CD1c-positive myeloid dendritic cell (primary cell): ENCODE results near the gene MTRF1.

ENCODE experiments used
- DNase-seq: peaks from one replicate; pipeline ENCODE4 v3.0.0-alpha.2; 2016; ENCODE audit errors: extremely low spot score

Gene MTRF1

DNA sequence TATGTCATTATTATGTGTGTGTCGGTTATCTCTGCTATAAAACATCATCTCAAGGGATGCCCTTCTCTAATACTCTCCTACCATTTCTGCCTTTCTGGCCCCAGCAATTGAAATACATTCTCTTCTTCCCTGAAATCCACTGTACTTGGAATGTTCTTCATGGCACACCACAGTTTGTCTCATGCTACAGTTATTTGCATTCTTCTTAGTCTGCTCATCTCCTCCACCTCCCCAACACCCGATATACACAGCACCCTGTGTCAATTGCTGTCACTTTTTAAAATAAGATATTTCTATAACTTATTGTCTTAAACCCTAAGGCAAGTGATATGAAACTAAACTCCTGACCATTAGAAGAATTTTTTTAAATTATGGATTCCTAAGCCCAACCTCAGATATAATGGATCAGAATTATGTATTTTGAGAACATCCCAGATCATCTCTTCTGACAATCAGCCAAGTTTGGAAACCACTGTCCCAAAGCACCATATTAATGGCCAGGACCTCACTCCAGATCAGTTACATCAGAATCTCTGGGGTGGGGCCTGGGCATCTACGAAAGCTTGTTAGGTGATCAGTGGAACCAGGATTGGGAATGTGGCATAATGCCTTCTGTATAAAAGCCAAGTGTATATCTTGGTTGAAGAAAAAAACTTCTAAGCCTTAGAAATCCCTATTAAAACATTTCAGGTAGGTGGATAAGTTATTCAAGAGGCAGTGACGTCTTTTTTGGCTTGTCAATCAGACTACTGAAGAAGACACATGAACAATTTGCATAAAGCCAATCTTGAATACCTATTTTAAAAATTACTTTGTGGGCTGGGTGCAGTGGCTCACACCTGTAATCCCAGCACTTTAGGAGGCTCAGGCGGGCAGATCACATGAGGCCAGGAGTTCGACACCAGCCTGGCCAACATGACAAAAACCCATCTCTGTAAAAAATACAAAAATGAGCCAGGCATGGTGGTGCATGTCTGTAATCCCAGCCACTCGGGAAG, 39.0 kb downstream of the MTRF1 start:
- no peak for DNase-seq

DNA sequence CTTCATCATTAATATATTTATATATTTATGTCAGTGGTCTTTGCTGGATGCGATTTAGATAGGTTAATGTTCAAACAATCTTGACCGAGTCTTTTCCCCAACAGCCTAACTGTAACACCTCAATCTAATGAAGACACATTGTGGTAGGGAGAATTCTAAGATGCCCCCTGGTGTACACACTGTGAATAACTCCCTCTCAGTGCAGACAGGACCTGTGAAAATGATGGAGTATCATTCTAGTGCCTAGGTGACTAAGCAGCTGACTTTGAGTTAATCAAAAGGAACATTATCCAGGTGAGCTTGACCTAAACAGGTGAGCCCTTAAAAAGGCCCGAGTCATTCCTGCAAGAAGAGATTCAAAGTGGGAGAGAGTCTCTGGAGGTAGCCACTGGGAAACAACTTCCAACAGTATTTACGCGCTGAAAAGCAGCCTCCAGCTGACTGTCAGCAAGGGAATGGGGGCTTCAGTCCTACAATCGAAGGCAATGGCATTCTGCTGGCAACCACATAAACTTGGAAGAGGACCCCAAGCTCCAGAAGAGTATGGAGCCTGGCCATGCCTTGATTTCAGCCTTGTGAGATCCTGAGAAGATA, 41.0 kb downstream of the MTRF1 start:
- DNase-seq, result peak; percentile 55

DNA sequence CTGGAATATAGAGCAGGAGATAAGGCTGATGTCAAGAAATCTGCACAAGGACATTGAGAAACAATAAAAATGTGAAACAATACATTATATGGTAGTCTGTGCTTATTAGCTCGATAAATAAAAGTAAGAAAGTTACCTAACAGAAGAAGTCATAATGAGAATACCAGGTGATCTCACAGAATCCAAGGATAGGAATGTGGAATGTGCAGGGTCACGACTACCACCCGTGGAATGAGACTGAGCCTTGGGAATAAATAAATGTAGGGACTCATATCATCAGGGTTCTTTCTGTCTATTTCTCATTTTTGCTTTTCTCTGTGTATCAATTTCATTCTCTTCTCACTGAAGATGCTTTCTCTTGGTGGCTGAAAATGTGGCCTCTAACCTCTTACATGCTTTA, 43.0 kb downstream of the MTRF1 start:
- DNase-seq, result no peak

DNA sequence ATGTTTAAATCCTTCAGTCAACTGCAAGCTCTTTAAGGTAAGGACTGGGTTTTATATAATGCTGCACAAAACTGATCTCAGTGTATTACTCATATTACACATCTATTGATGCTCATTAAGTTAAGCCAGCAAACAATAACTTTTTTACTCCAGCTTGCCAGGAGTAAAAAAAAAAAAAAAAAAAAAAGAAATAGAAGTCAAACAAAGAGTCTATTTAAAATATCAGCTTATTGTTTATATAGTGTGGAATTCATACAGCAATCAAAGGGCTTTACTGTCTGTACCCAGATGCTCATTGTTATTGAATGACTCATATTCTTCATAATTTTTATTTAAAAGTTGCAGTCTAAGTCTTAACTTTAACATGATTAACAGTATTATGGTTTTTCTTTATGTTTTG, 47.2 kb downstream of the MTRF1 start:
- DNase-seq, result no peak

DNA sequence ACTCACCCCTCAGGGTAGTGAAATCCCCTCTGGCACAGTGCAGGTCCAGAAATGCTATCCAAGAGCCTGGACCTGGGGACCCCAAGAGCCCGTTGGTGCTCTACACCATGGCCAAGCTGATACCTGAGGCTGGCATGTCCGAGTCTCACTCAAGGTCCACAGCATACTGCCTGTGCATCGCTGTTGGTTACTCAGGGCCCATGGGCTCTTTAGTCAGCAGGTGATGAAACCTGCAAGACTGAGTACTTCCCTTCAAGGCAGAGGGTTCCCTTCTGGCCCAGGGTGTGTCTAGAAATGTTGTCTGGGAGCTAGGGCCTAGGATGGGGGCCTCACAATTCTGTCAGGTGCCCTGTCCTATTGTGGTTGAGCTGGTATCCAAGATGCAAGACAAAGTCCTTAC, 49.5 kb downstream of the MTRF1 start:
- no peak for DNase-seq

DNA sequence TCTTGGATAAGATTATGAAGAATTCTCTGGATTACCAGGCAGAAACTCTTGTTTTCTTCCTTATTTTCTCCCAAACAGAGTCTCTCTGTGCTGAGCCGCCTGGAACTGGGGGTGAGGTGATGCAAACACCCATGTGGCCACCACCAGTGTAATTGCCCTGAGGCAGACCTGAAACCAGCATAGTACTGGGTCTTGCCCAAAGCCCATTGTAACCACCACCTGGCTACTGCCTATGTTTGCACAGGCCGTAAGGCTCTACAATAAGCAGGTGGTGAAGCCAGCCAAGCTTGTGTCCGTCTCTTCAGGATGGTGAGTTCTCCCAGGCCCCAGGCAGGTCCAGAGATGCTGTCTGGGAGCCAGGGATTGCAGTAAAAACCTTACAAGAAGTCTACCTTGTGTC, 50.1 kb downstream of the MTRF1 start:
- no peak for DNase-seq

DNA sequence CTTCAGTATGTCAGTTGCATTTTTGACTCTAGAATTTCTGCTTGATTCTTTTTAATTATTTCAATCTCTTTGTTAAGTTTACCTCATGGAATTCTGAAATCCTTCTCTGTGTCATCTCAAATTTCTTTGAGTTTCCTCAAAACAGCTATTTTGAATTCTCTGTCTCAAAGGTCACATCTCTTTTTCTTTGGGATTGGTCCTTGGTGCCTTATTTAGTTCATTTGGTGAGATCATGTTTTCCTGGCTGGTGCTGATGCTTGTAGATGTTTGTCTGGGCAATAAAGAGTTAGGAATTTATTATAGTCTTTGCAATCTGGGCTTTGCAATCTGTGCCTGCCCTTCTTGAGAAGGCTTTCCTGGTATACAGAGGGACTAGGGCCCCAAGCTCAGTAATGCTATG, 50.5 kb downstream of the MTRF1 start:
- no peak for DNase-seq

DNA sequence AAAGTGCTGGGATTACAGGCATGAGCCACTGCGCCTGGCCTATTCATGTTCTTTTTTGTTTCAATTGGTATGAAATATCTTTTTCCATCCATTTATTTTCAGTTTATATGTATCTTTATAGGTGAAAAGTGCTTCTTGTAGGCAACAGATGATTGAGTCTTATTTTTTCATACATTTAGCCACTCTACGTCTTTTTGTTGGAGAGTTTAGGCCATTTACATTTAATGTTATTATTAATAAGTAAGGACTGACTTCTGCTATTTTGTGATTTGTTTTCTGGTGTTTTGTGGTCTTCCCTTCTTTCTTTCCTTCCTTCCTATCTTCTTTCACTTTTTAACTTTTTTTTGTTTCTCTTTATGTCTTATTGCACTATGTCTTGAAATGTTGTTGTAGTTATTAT, 52.3 kb downstream of the MTRF1 start:
- DNase-seq, result no peak

DNA sequence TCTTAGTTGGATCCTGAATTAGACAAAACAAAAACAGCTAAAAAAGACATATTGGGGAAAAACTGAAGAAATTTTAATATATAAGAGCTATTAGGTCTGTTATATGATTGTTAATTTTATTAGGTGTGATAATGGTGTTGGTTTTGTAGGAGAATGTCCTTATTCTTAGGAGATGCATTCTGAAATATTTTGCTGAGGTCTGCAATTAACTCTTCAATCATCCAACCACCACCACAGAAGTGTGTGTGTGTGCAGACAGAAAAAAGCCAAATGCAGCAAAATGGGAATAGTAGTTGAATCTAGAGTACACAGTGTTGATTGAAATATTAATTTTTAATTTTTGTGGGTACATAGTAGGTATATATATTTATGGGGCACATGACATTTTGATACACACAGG, 56.9 kb downstream of the MTRF1 start:
- no peak for DNase-seq

DNA sequence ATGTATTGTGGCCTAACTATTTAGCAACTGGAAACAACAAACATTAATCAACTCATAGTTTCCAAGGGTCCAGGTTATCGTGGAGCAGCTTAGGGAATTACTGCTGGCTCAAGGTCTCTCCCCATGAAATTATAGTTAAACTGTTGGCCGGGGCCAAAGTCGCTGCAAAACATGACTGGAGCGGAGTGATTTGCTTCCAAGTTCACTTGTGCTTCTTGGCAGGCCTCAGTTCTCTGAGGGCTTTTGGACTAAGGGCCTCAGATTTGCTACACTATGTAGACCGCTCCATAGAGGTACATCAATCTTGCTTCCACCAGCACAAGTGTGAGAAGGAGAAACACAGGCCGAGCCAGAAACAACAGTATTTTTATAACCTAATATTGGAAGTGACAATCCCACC, 59.6 kb downstream of the MTRF1 start:
- DNase-seq, result no peak

DNA sequence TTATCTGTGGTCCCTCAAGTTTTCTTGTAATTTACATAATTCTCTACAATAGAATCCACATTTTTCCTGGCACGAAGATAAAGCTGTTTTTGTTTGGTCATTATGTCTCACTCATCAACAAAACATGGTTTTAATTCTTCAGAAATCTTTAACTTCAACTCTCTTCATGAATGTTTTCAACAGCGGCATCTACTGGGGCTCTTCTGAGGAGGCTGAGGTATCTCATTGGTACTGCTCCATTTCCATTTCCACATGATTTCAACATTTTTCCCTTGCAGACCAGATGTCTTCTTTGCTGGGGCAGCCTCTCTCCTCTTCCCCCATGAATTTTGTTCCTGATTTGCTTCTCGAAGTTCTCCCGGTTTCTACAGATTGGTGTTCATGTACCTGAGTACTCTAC, 63.2 kb downstream of the MTRF1 start:
- no peak for DNase-seq

DNA sequence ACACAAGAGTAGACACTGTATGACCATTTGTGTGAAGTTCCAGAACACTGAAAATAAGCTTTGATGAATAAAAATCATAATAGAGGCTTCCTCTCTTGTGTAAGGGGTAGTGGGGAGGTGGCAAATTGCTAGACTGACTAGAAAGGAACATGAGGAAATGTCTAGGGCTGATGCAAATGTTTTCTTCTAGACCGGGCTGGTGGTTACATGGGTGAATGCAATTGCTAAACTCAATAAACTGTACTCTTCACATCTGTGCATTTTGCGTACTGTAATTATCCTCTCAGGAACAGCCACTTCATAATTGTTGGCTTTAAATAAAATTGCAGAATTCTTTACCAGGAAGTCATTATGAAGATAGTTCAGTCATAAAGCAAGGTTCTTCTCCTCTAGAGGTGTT, 63.9 kb downstream of the MTRF1 start:
- DNase-seq, result no peak

DNA sequence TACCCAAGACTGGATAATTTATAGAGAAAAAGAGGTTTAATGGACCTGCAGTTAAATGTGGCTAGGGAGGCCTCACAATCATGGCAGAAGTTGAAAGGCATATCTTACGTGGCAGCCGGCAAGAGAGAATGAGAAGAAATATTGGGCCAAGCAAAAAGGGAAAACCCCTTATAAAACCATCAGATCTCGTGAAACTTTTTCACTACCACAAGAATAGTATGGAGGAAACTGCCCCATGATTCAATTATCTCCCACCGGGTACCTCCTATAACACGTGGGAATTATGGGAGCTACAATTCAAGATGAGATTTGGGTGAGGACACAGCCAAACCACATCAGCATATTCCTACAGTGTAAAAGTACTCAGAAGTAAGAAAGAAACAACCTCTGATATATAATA, 64.3 kb downstream of the MTRF1 start:
- DNase-seq, result no peak

DNA sequence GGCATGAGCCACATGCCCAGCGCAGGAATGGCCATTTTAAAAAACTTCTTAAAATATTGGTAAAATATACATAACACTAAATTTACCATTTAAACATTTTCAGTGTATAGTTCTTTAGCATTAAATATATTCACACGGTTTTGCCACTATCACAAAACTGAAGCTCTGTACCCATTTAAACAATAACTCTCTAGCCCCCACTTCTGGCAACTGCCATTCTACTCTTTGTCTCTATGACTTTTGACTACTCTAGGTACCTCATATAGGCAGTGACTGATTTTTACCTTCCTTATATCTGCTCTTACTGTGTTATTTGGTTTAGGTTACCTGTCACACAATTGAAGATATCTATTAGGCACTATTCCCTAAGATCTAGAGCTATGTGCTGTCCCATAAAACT, 66.8 kb downstream of the MTRF1 start:
- DNase-seq, result no peak

DNA sequence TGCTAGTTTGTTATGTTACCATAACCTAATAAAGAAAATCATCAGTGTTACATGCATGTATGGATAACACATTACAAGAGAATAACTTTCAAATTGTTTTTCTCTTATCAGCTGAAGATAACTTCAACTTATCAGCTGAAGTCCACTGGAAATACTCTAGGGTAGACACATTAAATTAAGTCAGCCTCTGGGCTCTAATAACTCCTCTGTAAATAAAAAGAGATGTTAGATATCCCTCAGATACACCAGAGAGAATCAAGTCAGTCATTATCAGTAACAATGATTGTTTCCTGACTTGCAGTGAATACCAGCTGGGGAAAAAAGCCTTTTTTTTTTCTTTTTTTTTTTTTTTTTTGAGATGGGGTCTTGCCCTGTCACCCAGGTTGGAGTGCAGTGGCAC, 67.4 kb downstream of the MTRF1 start:
- no peak for DNase-seq

DNA sequence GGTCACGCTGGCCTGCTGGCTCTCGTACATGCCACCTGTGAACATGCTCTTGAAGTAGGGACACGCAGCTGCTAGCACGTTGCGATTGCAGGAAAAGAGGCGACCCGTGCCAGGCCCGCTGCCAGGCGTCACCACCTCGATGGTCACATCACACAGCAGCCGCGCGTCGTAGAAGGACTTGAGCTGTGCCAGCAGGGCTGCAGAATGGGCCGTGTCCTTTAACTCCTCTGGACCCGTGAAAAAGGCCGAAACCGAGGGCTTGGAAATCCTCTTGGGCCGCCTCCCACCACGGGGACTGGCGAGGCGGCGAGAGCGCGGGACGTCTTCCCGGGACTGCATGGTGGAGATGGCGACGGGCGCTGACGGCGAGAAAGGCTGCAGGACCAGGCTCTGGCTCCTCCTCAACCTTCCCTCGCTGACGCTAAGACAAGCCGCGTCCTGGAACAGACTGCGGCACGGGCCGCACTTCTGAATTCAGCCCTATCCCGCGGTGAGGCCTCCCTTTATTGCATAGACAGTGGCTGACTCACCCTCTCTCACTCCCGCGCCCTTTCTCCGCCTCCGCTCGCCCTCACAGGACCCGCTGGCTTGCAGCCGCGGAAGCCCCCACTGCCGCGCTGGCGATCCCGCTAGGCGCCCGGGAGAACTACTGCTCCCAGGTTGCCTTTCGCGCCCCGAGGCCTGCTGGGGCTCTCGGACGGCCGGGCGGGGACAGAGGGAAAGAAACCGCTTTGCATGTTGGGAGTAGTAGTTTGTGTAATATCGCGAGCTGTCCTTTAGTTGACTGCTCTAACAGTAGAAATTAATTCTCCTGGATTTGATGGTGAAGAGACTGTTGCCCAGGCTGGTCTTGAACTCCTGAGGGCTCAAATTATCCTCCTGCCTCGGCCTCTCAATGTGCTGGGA, 69.2 kb downstream of the MTRF1 start, which contains the start of gene KBTBD7:
Gene KBTBD7 (minus strand): TSS at position 651 of the 906 bp plus-strand sequence. CDS start 312 bp downstream, at position 339.
- DNase-seq, result peak; percentile 94

DNA sequence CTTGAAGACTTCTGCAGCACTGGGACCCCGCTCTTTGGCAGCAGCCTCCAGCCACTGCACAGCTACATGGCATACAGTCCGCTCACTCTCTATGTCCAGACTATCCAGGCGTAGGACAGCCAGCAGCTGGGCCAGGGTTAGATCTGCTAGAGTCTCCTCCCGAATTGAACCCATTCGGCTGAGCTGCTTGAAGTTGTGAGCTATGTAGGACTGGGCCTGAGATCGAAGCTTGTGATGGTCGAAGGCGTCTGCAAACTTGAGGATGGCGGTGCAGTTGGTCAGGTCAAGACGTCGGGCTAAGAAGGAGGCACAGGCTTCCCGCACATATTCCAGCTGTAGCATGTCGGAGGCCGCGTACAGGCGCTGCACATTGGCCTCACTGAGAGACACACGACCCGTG, 69.9 kb downstream of the MTRF1 start:
- no peak for DNase-seq

DNA sequence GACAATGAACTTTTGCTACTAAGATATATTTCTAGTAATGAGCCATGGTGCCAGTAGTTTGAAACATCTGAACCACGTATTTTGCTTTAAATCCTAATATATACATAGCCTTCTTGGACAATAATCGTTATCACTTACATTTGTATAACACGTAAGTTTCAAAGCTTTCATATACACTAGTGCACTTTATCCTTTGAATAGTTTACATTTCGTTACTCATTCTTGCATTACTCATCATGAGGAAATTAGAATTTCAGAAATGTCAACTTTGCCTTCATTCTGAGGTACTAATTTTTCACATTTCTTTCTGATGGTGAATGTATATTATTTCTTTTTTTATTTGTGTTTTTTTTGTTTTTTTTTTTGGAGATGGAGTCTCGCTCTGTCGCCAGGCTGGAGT, 74.8 kb downstream of the MTRF1 start:
- no peak for DNase-seq

DNA sequence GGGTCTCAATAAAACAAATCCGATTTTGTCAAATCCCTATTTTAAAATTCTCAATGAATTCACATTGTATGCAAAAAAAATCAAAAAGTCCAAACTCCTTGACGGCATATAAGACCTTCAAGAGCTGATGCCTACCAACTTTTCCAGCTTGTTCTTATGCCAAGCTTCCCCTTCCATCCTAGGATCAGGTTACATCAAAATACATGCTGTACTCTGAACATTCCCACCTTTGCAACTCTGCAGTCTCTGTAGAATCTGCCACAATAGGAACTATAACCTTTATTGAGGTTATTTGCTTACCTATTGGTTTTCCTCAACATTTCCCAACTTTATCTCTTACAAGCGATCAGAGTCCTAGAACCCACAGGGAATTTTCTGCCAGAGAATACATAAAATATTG, 76.9 kb downstream of the MTRF1 start:
- no peak for DNase-seq

DNA sequence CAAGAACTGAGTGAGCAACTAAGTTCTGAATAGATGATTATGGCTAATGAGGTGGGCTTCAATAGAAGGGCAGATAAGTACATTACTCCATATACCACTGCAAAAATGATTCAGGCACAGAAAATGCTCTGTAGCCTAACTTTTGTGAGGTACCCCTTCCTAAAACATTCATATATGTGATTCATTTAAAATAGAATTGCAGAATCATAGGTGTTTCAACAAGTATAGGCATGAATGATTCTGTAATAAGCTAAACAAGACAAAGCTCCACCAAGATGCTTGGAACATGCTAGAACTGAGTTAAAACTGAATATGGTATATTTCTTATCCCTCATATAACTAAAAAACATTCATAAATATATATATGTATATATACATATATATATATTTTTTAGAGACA, 81.1 kb downstream of the MTRF1 start:
- no peak for DNase-seq

DNA sequence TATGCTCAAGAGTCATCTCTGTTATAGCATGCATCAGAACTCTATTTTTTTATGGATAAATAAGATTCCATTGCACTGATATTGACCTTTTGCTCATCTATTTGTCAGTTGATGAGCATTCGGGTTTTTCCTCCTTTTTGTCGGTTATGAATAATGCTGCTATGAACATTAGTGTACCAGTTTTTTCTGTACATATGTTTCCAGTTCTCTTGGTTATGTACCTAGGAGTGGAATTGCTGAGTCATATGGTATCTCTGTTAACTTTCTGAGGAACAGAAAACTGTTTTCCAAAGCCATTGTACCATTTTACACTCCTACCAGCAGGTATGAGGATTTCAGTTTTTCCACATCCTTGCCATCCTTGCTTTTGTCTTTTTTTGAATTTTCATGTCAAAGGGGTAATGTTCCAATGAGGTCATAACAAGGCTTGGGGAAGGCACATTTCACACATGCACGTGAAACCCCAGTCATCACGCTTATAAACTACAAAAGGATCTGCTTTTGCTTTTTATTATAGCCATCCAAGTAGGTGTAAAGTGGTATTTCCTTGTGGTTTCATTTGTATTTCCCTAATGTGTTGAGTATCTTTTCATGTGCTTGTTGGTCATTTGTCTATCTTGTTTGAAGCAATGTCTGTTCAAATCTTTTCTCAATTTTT, 83.7 kb downstream of the MTRF1 start:
- DNase-seq, result no peak

DNA sequence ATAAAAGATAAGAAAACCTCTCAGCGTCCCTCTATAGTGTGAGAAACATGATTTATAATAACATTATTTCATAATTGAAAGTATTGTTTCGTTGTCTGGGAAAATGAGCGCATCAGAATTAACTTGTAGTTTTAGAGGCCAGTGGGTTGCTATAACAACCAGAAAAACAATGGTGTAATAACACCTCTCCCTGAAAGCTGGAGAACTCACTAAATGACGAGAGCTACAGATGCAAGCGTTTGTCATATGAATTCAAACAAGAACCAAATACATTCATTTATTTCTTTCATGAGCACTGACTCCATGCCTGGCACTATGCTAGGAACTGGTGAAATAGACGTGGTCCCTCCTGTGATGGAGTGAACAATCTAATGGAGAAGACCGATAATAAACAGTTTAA, 85.3 kb downstream of the MTRF1 start:
- DNase-seq, result peak; percentile 41
